Measurements from ENCODE around the gene TTC23.
A peak's percentile ranks its signal among the peaks of the same experiment; 100 is the strongest.
"Not testable (repeated sequence)": the region's sequence is repeated elsewhere in the genome, so short reads cannot be mapped to it uniquely, and the experiment has no call there.

Gene TTC23

GRCh38 chr15:99118258-99118632, 131.1 kb downstream of the TTC23 start:
- no peak for DNase-seq

GRCh38 chr15:99117563-99118257, 131.7 kb downstream of the TTC23 start:
- DNase-seq = no peak

GRCh38 chr15:99117111-99117510, 132.3 kb downstream of the TTC23 start:
- DNase-seq = no peak

- no peak for DNase-seq
Observed at GRCh38 chr15:99115300-99116215, 133.8 kb downstream of the TTC23 start.

- no peak for DNase-seq
Observed at GRCh38 chr15:99114511-99115299, 134.7 kb downstream of the TTC23 start.

- DNase-seq = no peak
Observed at GRCh38 chr15:99113547-99114271, 135.7 kb downstream of the TTC23 start.

- DNase-seq = not testable (repeated sequence)
Observed at GRCh38 chr15:99111641-99112040, 137.7 kb downstream of the TTC23 start.

GRCh38 chr15:99110581-99111320, 138.6 kb downstream of the TTC23 start:
- no peak for DNase-seq

- DNase-seq = no peak
Observed at GRCh38 chr15:99110093-99110492, 139.3 kb downstream of the TTC23 start.

GRCh38 chr15:99109555-99110021, 139.8 kb downstream of the TTC23 start:
- DNase-seq = no peak

GRCh38 chr15:99108993-99109392, 140.4 kb downstream of the TTC23 start:
- no peak for DNase-seq

- DNase-seq = peak; percentile 30
Observed at GRCh38 chr15:99106417-99107220, 142.8 kb downstream of the TTC23 start.

GRCh38 chr15:99105514-99106341, 143.7 kb downstream of the TTC23 start:
- DNase-seq = no peak

GRCh38 chr15:99104788-99105513, 144.4 kb downstream of the TTC23 start, which contains the start of gene SYNM:
Gene SYNM (plus strand): TSS chr15:99105080. CDS start chr15:99105200, 120 bp downstream.
- DNase-seq = peak; percentile 67

GRCh38 chr15:99103279-99103678, 146.1 kb downstream of the TTC23 start:
- no peak for DNase-seq

- DNase-seq = no peak
Observed at GRCh38 chr15:99102332-99103235, 146.8 kb downstream of the TTC23 start.

- no peak for DNase-seq
Observed at GRCh38 chr15:99101501-99101900, 147.9 kb downstream of the TTC23 start.
